Neural progenitor cell (in vitro differentiated cells): ENCODE measurements around the gene TYRP1. TPM values are rescaled to one million over a fixed set of nuclear protein-coding genes. Genes with fewer than 3 reads are reported as not detected.
A peak's percentile ranks its signal among the peaks of the same experiment; 100 is the strongest.

Experiments used
- DNase-seq: peaks from one replicate; pipeline ENCODE4 v3.0.0-alpha.2; 2016; ENCODE audit warnings: low spot score
- H2AFZ ChIP-seq: fragments of 200-600 bp; sonication (generic); replicated peaks from 2 replicates; pipeline ENCODE4 v1.6.1; 2016; ENCODE audit warnings: antibody characterized with exemption
- H3F3A ChIP-seq: fragments of 200-600 bp; sonication (generic); 2 replicates; pipeline ENCODE4 v1.6.1; 2016; ENCODE audit warnings: antibody characterized with exemption, low read depth
- H3K27ac ChIP-seq: fragments of 200-600 bp; sonication (generic); 2 replicates; pipeline ENCODE4 v1.5.1; 2016; ENCODE audit warnings: mild to moderate bottlenecking
- H3K27me3 ChIP-seq: fragments of 200-600 bp; sonication (generic); 2 replicates; pipeline ENCODE4 v1.6.1; 2016; ENCODE audit warnings: mild to moderate bottlenecking, moderate library complexity
- H3K36me3 ChIP-seq: fragments of 200-600 bp; sonication (generic); 2 replicates; pipeline ENCODE4 v1.5.1; 2016
- H3K4me1 ChIP-seq: fragments of 200-600 bp; sonication (generic); 2 replicates; pipeline ENCODE4 v1.6.1; 2016; ENCODE audit warnings: mixed run types
- H3K4me2 ChIP-seq: fragments of 200-600 bp; sonication (generic); 2 replicates; pipeline ENCODE4 v1.6.1; 2016
- H3K4me3 ChIP-seq: fragments of 200-600 bp; sonication (generic); 2 replicates; pipeline ENCODE4 v1.5.1; 2016
- H3K79me2 ChIP-seq: fragments of 200-600 bp; sonication (generic); 2 replicates; pipeline ENCODE4 v1.6.1; 2016; ENCODE audit warnings: low read depth
- H3K9ac ChIP-seq: fragments of 200-600 bp; sonication (generic); 2 replicates; pipeline ENCODE4 v1.6.1; 2016
- H3K9me3 ChIP-seq: fragments of 200-600 bp; sonication (generic); 2 replicates; pipeline ENCODE4 v1.5.1; 2016; ENCODE audit warnings: low read depth
- H4K20me1 ChIP-seq: fragments of 200-600 bp; sonication (generic); 2 replicates; pipeline ENCODE4 v1.6.1; 2016; ENCODE audit warnings: low read depth
- H3K27ac Mint-ChIP-seq: 3 replicates; pipeline ENCODE4 v1.8.0; 2021; ENCODE audit warnings: mixed read lengths
- H3K27me3 Mint-ChIP-seq: 2 replicates; pipeline ENCODE4 v1.8.0; 2022; ENCODE audit warnings: low read depth, mild to moderate bottlenecking, inconsistent platforms, moderate library complexity, mixed read lengths; ENCODE audit not compliant: insufficient read depth
- H3K36me3 Mint-ChIP-seq: 3 replicates; pipeline ENCODE4 v1.8.0; 2021; ENCODE audit warnings: mixed read lengths
- H3K4me1 Mint-ChIP-seq: 3 replicates; pipeline ENCODE4 v1.8.0; 2021; ENCODE audit warnings: mixed read lengths
- H3K4me3 Mint-ChIP-seq: 3 replicates; pipeline ENCODE4 v1.8.0; 2021; ENCODE audit warnings: mild to moderate bottlenecking, moderate library complexity, mixed read lengths
- H3K9me3 Mint-ChIP-seq: 3 replicates; pipeline ENCODE4 v1.8.0; 2020; ENCODE audit warnings: mixed read lengths
- CTCF ChIP-seq: fragments of 200-600 bp; sonication (generic); IDR thresholded peaks from 2 replicates; pipeline ENCODE4 v1.5.1; 2017; ENCODE audit warnings: antibody characterized with exemption, mild to moderate bottlenecking
- EZH2 ChIP-seq: fragments of 200-600 bp; sonication (generic); IDR thresholded peaks from 2 replicates; pipeline ENCODE4 v1.6.1; 2017; ENCODE audit warnings: antibody characterized with exemption, mild to moderate bottlenecking, moderate library complexity
- EZH2phosphoT487 ChIP-seq: fragments of 200-600 bp; sonication (generic); IDR thresholded peaks from 2 replicates; pipeline ENCODE4 v1.6.1; 2017; ENCODE audit warnings: antibody characterized with exemption
- total RNA-seq: library from RNA; depleted of rRNA; stranded (reverse); fragments of >200 nt; gene quantifications from 2 replicates; pipeline ENCODE4 v1.2.3, GENCODE V29; 2015; ENCODE audit warnings: low replicate concordance

The TYRP1 gene
- total RNA-seq, 1 donor from 2014 or later, result 0.75 TPM

GRCh38 chr9:12702160-12702758 lies 9.1 kb downstream of the TYRP1 start:
- DNase-seq, result peak; percentile 80
- Histone ChIP-seq H3K79me2 (no peaks in the 10 kb centered on the region), H3K27ac (no peak overlapping the region), H4K20me1 (no peaks in the 10 kb centered on the region), H3K9ac (no peak overlapping the region), H3K36me3 (no peaks in the 10 kb centered on the region), H3K9me3 (no peaks in the 10 kb centered on the region), H3K27me3 (no peaks in the 10 kb centered on the region), H3K4me1 (no peaks in the 10 kb centered on the region), H3K4me2 (no peak overlapping the region), H3F3A (no peaks in the 10 kb centered on the region), H3K4me3 (no peak overlapping the region), H2AFZ (no peak overlapping the region)
- no peak overlapping the region for H3K27ac Mint-ChIP-seq
- no peaks in the 10 kb centered on the region for H3K36me3 Mint-ChIP-seq
- peaks cover 2% of the 10 kb centered on the region for H3K4me1 Mint-ChIP-seq
- no peaks in the 10 kb centered on the region for H3K9me3 Mint-ChIP-seq
- TF ChIP-seq CTCF (peak; percentile 82), EZH2 (no peak), EZH2phosphoT487 (no peak)
- no peak overlapping the region for H3K4me3 Mint-ChIP-seq
- no peaks in the 10 kb centered on the region for H3K27me3 Mint-ChIP-seq

GRCh38 chr9:12703996-12704395 lies 10.8 kb downstream of the TYRP1 start:
- Histone ChIP-seq H4K20me1 (no peaks in the 10 kb centered on the region), H3K4me2 (no peak overlapping the region), H3K9me3 (no peaks in the 10 kb centered on the region), H3K4me3 (no peak overlapping the region), H3K36me3 (no peaks in the 10 kb centered on the region), H3F3A (no peaks in the 10 kb centered on the region), H2AFZ (no peak overlapping the region), H3K27ac (no peak overlapping the region), H3K79me2 (no peaks in the 10 kb centered on the region), H3K9ac (no peak overlapping the region), H3K27me3 (no peaks in the 10 kb centered on the region), H3K4me1 (no peaks in the 10 kb centered on the region)
- Mint-ChIP-seq H3K36me3 (no peaks in the 10 kb centered on the region), H3K4me3 (no peak overlapping the region), H3K27me3 (no peaks in the 10 kb centered on the region), H3K4me1 (peaks cover 2% of the 10 kb centered on the region), H3K27ac (no peak overlapping the region), H3K9me3 (no peaks in the 10 kb centered on the region)
- no peak for DNase-seq
- TF ChIP-seq EZH2phosphoT487, result no peak
- no peak for TF ChIP-seq EZH2
- TF ChIP-seq CTCF, result no peak

DNA sequence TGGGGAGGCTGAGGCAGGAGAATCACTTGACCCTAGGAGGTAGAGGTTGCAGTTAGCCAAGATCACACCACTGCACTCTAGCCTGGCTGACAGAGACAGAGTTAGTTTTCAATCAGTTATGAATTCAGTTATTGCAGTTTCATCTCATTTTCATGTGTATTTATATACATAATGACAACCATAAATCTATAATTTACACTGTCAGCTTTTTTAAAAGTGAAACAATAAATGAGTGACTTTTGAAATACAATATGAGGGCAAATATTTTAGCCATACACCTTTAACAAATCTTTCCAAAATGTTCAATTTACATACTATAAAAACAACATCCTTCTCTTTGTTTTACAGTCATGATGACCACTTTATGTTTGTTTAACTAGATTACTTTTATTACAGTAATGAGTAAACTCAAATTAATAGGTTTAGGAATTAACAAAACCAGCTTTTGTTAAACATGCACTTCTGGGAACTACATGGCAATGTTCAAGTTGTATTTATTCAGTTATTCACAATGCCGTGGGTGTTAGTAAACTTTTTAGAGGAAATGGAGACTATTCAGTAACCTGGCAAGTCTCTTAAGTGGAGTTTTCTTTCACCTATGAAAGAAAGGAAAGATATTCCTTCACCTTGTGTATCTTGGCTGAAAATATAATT lies 12.7 kb downstream of the TYRP1 start:
- Histone ChIP-seq H3K27ac (no peak overlapping the region), H2AFZ (no peak overlapping the region), H3K36me3 (no peaks in the 10 kb centered on the region), H3K4me3 (no peak overlapping the region), H3K79me2 (no peaks in the 10 kb centered on the region), H3F3A (no peaks in the 10 kb centered on the region), H3K4me2 (no peak overlapping the region), H3K4me1 (no peaks in the 10 kb centered on the region), H3K9ac (no peak overlapping the region), H3K9me3 (no peaks in the 10 kb centered on the region), H3K27me3 (no peaks in the 10 kb centered on the region), H4K20me1 (no peaks in the 10 kb centered on the region)
- no peak for TF ChIP-seq EZH2
- no peak for TF ChIP-seq CTCF
- no peak for TF ChIP-seq EZH2phosphoT487
- Mint-ChIP-seq H3K4me3 (no peak overlapping the region), H3K27me3 (no peaks in the 10 kb centered on the region), H3K9me3 (no peaks in the 10 kb centered on the region), H3K4me1 (peaks cover 2% of the 10 kb centered on the region), H3K27ac (no peak overlapping the region), H3K36me3 (no peaks in the 10 kb centered on the region)
- DNase-seq, result no peak
